GM13977 (cell line): ENCODE results near the gene SRPRA.

Experiments
- DNase-seq: peaks from one replicate; pipeline ENCODE4 v3.0.0; 2012; ENCODE audit warnings: low spot score
- CTCF ChIP-seq: IDR thresholded peaks from 2 replicates; pipeline ENCODE4 v1.5.1; 2012; ENCODE audit warnings: mild to moderate bottlenecking, control low read depth; ENCODE audit not compliant: insufficient read depth; ENCODE audit errors: extremely low read depth, missing control alignments
- in situ Hi-C: fragments of 300-500 bp; cut with MboI; formaldehyde crosslinking; loops from one replicate; pipeline ENCODE4 v1.12.0; 2022; ENCODE audit warnings: low sequenced_read_pairs, low pct_unique_long_range_greater_than_20kb, mixed read lengths, inconsistent platforms; ENCODE audit not compliant: unreplicated experiment

Gene SRPRA

DNA sequence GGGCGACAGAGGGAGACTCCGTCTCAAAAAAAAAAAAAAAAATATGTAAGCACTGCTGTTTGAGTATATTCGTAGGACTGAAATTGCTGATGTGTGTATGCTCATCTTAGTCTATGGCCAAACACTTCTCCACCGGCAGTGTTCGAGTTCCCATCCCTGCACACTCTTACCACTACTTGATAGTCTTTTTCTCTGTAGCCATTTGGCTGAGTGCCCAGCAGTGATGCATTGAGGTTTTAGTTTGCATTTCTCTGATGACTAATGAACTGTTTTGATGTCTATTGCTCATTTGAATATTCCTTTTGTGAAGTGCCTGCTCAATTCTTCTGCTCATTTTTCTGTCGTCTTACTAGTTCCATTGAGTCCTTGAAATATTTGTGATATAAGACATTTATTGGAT, 16.1 kb upstream of the SRPRA start:
- TF ChIP-seq CTCF: no peak
- DNase-seq: peak; percentile 65
- in situ Hi-C loops: no loop called here

DNA sequence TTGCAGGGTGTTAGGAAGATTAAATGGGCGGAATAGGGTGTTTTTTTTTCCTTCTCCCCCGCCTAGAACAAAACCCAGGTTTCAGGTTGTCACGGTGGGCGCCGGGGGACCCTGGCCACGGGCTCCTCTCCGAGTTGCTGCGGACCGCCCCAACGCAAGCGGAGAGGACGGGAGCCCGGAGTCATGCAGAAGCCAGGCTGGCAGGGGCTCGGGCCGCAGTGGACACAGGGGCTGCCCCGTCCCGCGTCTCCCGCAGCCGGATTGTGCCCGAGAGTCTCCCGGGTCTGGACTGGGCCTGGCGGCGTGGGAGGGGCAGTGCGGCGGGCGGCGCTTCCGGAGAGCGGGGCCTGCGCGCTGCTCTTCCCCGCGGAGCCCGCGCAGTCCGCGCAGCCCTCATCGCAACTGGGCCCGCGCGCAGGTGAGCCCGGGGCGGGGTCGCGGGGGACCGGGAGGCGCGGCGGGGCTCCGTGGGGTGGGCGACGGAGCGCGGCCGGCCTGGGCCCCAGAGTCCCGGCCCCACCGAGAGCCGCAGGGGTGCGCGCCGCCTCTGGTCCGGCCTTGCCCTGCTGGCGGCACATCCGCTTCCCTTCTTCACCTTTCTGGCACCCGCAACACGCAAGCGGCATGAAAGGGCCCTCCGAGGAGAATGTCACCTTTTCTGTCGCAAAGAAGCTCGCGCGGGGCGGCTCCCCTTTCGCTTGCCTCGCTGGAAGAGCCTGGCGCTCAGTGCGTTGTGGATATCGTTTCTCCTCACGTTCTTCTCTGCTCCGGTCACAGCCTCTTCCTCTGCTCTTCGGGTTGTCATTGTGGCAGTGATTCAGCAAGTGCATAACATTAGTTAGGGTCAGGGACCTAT, 14.3 kb upstream of the SRPRA start, which contains the start of gene TIRAP:
Gene TIRAP (plus strand): TSS at position 358 of the 856 bp plus-strand sequence. CDS start 7,802 bp downstream, outside the sequence.
- in situ Hi-C loops: no loop called here
- no peak for TF ChIP-seq CTCF
- peak; percentile 74 for DNase-seq

GRCh38 chr11:126282361-126282735, 13.7 kb upstream of the SRPRA start:
- in situ Hi-C loops: no loop called here

DNA sequence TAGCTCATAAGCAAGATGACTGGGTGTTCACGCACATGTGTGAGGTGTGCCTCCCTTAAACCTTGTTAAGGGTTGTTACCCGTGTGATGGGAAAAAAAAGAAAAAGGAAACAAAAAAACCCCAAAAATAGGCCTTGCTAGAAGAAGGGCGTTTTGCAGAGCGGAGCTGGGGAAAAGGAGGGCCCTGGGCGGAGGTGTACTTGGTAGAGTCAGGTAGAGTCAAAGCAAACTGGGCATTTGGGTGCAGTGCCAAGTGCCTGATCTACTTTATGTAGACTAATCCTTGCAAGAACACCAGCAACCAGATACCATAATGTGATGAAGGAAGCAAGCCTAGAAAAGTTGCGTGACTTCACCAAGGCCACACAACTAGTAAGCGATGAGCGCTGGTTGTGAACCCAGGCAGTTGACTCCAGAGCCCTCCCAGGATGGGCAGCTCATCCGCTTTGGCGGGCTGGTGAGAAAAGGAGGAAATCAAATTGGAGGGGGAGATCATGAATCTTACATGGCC, 13.0 kb upstream of the SRPRA start:
- TF ChIP-seq CTCF: no peak
- DNase-seq: no peak
- in situ Hi-C loops: no loop called here

More at GRCh38 chr11:126282361-126282735, 13.7 kb upstream of the SRPRA start:
- no peak for TF ChIP-seq CTCF
- peak; percentile 54 for DNase-seq

GRCh38 chr11:126281245-126281644, 12.6 kb upstream of the SRPRA start:
- TF ChIP-seq CTCF: no peak
- no peak for DNase-seq
- in situ Hi-C loops: no loop called here

DNA sequence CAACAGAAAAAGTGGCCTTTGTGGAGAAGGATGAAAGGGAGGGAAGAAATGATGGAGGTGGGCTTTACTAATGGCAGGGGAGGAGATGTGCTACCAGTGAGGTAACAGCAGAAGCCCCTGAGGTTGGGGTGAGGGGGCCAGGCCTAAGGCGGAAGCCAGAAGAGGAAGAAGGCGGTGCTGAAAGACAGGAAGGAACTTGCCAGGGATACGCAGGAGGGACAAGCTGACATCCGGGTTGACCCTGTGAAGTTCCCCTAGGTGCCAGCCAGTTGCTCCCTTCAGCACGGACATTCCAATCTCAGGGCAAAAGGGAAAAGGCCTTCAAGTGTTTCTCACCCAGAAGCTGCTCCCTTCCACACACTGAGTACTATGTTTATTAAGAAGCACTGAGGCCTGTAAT, 11.9 kb upstream of the SRPRA start:
- in situ Hi-C loops: no loop called here

More for the DNA sequence above, 11.9 kb upstream of the SRPRA start:
- no peak for TF ChIP-seq CTCF
- no peak for DNase-seq
